HepG2 (cell line): ENCODE data around the gene AMZ1. TPM values are rescaled to one million over a fixed set of nuclear protein-coding genes. Genes with fewer than 3 reads are reported as not detected.
A peak's percentile ranks its signal among the peaks of the same experiment; 100 is the strongest.

Source experiments
- ATAC-seq: fragments of 200-7000 bp; cut with Tn5 transposase; 3 replicates; pipeline ENCODE4 v1.9.1; 2020; ENCODE audit warnings: mild to moderate bottlenecking, moderate library complexity
- BruUV-seq: library from RNA; stranded (reverse); fragments of 400-500 nt; replicated peaks from 2 replicates; lab custom pipeline; 2021; lab: Mats Ljungman, UMichigan
- CTCF ChIA-PET: fragments of 300-600 bp; formaldehyde crosslinking; extraction: SDS; loops from one replicate; lab custom pipeline; 2021; ENCODE audit warnings: low total read pairs, inconsistent platforms, low intra/inter-chr PET ratio; lab: Yijun Ruan, JAX
- POLR2A ChIA-PET: fragments of 350-600 bp; sonication (Branson Sonifier 250); formaldehyde crosslinking; loops from one replicate; lab custom pipeline; 2020; ENCODE audit warnings: antibody characterized with exemption, inconsistent platforms; lab: Yijun Ruan, JAX
- DNase-seq: peaks from one replicate; pipeline ENCODE4 v3.0.0-alpha.2; 2015; ENCODE audit warnings: low spot score
- FAIRE-seq: peaks from 3 replicates; lab custom pipeline; 2011; peaks lifted over from hg19 to GRCh38; lab: Jason Lieb, UNC
- H2AFZ ChIP-seq: one replicate; pipeline ENCODE4 v1.6.1; 2011; ENCODE audit warnings: low read length, inconsistent platforms
- H3K27ac ChIP-seq: fragments of 300-600 bp; 3 replicates; pipeline ENCODE4 v1.8.0; 2011; ENCODE audit warnings: mixed run types, mild to moderate bottlenecking, mixed read lengths, low read length, inconsistent platforms; ENCODE audit not compliant: insufficient read depth; ENCODE audit errors: extremely low read length
- H3K27me3 ChIP-seq, 2 experiments: fragments of 200-600 bp in 1 of 2; 2 replicates in 1 of 2; 3 replicates in 1 of 2; pipeline versions ENCODE4 v1.6.0 to v1.8.0; 2011; ENCODE audit warnings: low read length in 2 of 2, mild to moderate bottlenecking in 2 of 2, moderate library complexity in 2 of 2, inconsistent platforms in 1 of 2; ENCODE audit not compliant: insufficient read depth in 2 of 2, control insufficient read depth in 1 of 2
- H3K36me3 ChIP-seq, 2 experiments: fragments of 200-600 bp in 1 of 2; replicated peaks in 1 of 2; 2 replicates in 1 of 2; 3 replicates in 1 of 2; pipeline versions ENCODE4 v1.5.1 to v1.8.0; 2011; ENCODE audit warnings: low read length in 2 of 2, inconsistent platforms in 1 of 2; ENCODE audit not compliant: insufficient read depth in 2 of 2, control insufficient read depth in 1 of 2
- H3K4me1 ChIP-seq: 2 replicates; pipeline ENCODE4 v1.5.1; 2012; ENCODE audit warnings: low read length, inconsistent platforms; ENCODE audit not compliant: insufficient read depth
- H3K4me2 ChIP-seq: 2 replicates; pipeline ENCODE4 v1.6.0; 2011; ENCODE audit warnings: low read depth, low read length, inconsistent platforms
- H3K4me3 ChIP-seq, 3 experiments: fragments of 200-600 bp in 1 of 3; sonication (generic), shearing (Covaris generic) in 1 of 3; replicated peaks in 1 of 3; 2 replicates each; pipeline ENCODE4 v1.5.1; 2011 to 2016; ENCODE audit warnings: low read length in 3 of 3, inconsistent platforms in 2 of 3, low read depth in 2 of 3, mild to moderate bottlenecking in 2 of 3, control low read depth in 1 of 3, mixed read lengths in 1 of 3; ENCODE audit not compliant: insufficient read depth in 1 of 3
- H3K79me2 ChIP-seq: one replicate; pipeline ENCODE4 v1.6.1; 2011; ENCODE audit warnings: low read length, inconsistent platforms; ENCODE audit not compliant: insufficient read depth
- H3K9ac ChIP-seq: 2 replicates; pipeline ENCODE4 v1.6.0; 2011; ENCODE audit warnings: mild to moderate bottlenecking, low read depth, low read length, inconsistent platforms; ENCODE audit not compliant: insufficient read depth
- H3K9me3 ChIP-seq: 2 replicates; pipeline ENCODE4 v1.5.1; 2012; ENCODE audit warnings: mild to moderate bottlenecking, low read length
- H4K20me1 ChIP-seq: 2 replicates; pipeline ENCODE4 v1.6.0; 2011; ENCODE audit warnings: inconsistent platforms, mild to moderate bottlenecking, low read length, moderate library complexity; ENCODE audit not compliant: insufficient read depth
- AGO2 ChIP-seq: fragments of 200-400 bp; formaldehyde crosslinking; optimal IDR thresholded peaks from 2 replicates; pipeline ENCODE3; 2017; ENCODE audit warnings: mild to moderate bottlenecking, low read depth, low read length, moderate library complexity
- HNRNPL ChIP-seq: fragments of 200-400 bp; formaldehyde crosslinking; IDR thresholded peaks from 2 replicates; pipeline ENCODE4 v1.6.1; 2017; ENCODE audit warnings: mild to moderate bottlenecking, low read depth, low read length
- RAD21 ChIP-seq: fragments of 450-650 bp; formaldehyde crosslinking; IDR thresholded peaks from 2 replicates; pipeline ENCODE4 v1.5.0; 2020; ENCODE audit warnings: mild to moderate bottlenecking
- ZNF282 ChIP-seq: fragments of 450-650 bp; IDR thresholded peaks from 2 replicates; pipeline ENCODE4 v1.6.1; 2018; ENCODE audit not compliant: partially characterized antibody
- ZNF598 ChIP-seq: sonication (generic); formaldehyde crosslinking; IDR thresholded peaks from 2 replicates; pipeline ENCODE4 v1.5.1; 2020; ENCODE audit warnings: mild to moderate bottlenecking, missing genetic modification reagents, borderline replicate concordance
- WGBS: methylation state at CpG from one replicate; pipeline ENCODE4 v1.1.6; 2017; ENCODE audit warnings: low lambda C conversion rate; 5-methylcytosine and 5-hydroxymethylcytosine counted together
- in situ Hi-C: cut with HindIII; loops from 2 replicates; pipeline ENCODE4 v1.10.0; 2017; ENCODE audit warnings: low pct_unique_long_range_greater_than_20kb; ENCODE audit not compliant: extremely low pct_ligation_motif_present
- intact Hi-C: fragments of 100-400 bp; cut with micrococcal nuclease; formaldehyde crosslinking; loops from one replicate; pipeline ENCODE4 v1.10.0; 2022; ENCODE audit not compliant: unreplicated experiment
- polyA plus RNA-seq, 8 experiments: library from polyadenylated mRNA; depleted of rRNA in 3 of 8; stranded (reverse) in 7 of 8; unstranded in 1 of 8; fragments of >200 nt; fragmentation: Illumina TruSeq in 4 of 8; extraction: Trizol in 4 of 8; gene quantifications; 2 replicates each; pipeline versions ENCODE4 v1.2.1 to v1.2.3, GENCODE V29; 2011 to 2016; ENCODE audit warnings: low read depth in 4 of 8, missing spikeins in 1 of 8, mixed read lengths in 1 of 8; ENCODE audit not compliant: insufficient read depth in 1 of 8
- total RNA-seq, 5 experiments: library from RNA; depleted of rRNA; stranded (reverse); fragments of >200 nt; fragmentation: Illumina TruSeq; extraction: Trizol; gene quantifications; 2 replicates each; pipeline ENCODE4 v1.2.3, GENCODE V29; 2016; ENCODE audit warnings: low read depth in 1 of 5
- TF ChIP-seq, protein P1 (sequence below): sonication (generic); formaldehyde crosslinking; IDR thresholded peaks from 2 replicates; pipeline ENCODE4 v1.5.1; 2020; ENCODE audit warnings: mild to moderate bottlenecking, moderate library complexity, missing genetic modification reagents
- TF ChIP-seq, protein P2 (sequence below): sonication (generic); formaldehyde crosslinking; IDR thresholded peaks from 2 replicates; pipeline ENCODE4 v1.4.0; 2020; ENCODE audit warnings: missing genetic modification reagents

Gene AMZ1
- total and polyA plus RNA-seq, 2 of the 13 experiments (the other 11 are each of a cell fraction or from before 2014, with no cell fraction given) = 0.03 TPM; not detected in 1

DNA sequence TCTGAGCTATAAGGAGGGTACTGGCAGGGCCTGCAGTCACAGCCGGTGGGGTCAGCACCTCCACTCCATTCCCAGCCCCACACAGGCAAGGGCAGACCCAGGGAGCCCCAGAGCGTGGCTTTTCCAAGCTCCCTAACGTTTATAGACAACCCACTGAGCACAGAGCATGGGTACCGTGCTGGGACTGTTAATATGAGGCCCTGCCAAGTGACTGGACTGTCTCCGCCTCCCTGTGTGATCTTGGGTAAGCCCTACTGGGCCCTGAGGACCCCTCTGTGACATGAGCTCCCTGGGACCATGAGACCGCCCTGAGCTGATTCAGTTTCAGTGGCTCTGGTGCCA, 43.8 kb upstream of the AMZ1 start:
- ChIA-PET POLR2A (interaction anchor here (1.5 kb wide), 1 partner anchor 14 kb away, joined by 3 read pairs; no protein-coding TSS in a partner anchor), CTCF (interaction anchor here (0.6 kb wide), 1 partner anchor 37 kb away, joined by 3 read pairs; no protein-coding TSS in a partner anchor)
- no TSS peak for BruUV-seq
- no peak overlapping the region for H3K4me3 ChIP-seq
- H3K9ac ChIP-seq = no peak overlapping the region
- peaks cover 42% of the 10 kb centered on the region for H3K4me1 ChIP-seq
- DNase-seq (no peak), ATAC-seq (no peak), FAIRE-seq (no peak)
- H4K20me1 ChIP-seq = peaks cover 34% of the 10 kb centered on the region; the same call in 1 of the 2 replicates
- H3K27me3 ChIP-seq = no peaks in the 10 kb centered on the region
- no peaks in the 10 kb centered on the region for H3K9me3 ChIP-seq
- H3K36me3 ChIP-seq = peaks cover 14 to 29% of the 10 kb centered on the region in 2 experiments; a peak in 4 of 5 replicates
- peaks cover 33% of the 10 kb centered on the region for H3K79me2 ChIP-seq
- H3K27ac ChIP-seq = no peak overlapping the region
- intact Hi-C loops = no loop called here
- TF ChIP-seq RAD21 (CRISPR knock-in tag) = no peak
- TF ChIP-seq, protein P1, sequence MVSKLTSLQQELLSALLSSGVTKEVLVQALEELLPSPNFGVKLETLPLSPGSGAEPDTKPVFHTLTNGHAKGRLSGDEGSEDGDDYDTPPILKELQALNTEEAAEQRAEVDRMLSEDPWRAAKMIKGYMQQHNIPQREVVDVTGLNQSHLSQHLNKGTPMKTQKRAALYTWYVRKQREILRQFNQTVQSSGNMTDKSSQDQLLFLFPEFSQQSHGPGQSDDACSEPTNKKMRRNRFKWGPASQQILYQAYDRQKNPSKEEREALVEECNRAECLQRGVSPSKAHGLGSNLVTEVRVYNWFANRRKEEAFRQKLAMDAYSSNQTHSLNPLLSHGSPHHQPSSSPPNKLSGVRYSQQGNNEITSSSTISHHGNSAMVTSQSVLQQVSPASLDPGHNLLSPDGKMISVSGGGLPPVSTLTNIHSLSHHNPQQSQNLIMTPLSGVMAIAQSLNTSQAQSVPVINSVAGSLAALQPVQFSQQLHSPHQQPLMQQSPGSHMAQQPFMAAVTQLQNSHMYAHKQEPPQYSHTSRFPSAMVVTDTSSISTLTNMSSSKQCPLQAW (CRISPR knock-in tag) = peak; percentile 48; the same call in 1 of the 2 replicates
- no peak for TF ChIP-seq ZNF282
- H3K4me2 ChIP-seq = no peak overlapping the region
- no peak overlapping the region for H2AFZ ChIP-seq
- in situ Hi-C loops = loop anchor here (10.0 kb wide), 1 partner anchor 79 kb away; no protein-coding TSS in a partner anchor
- 92% methylated on average over 2 of the region's 6 CpGs for WGBS

DNA sequence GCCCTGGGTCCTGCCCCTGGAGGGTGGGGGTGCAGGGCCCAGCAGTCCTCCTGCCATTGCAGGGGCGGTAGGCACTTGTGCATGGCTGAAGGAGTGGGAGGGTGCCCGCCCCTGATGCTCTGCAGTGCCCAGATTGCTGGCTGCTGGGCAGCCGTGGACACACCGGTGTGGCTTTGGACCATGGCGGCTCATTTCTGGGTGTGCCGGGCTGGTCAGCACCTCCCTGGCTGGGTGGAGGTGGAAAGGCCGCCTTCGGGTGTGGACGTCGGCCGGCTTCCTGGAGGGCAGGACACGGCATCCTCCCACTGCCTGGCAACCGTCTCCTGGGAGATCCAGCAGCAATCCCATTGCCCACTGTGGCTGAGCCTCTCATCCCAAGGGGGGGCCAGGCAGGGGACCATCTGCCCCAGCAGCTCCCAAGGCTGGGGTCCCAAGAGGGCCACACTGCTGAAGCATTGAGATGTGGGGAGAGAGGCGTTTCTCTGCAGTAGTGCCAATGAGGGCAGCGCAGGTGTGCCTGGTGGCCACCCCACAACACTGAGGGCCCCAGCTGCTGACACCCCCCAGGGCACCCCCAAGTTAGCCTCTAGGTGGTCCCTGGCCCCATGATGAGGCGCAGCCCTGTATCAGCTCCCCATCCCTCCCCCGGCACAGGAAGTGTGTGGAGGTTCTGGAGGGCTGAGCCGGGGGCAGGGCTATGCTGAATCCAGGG, 43.3 kb upstream of the AMZ1 start:
- Histone ChIP-seq H3K9ac (no peak overlapping the region), H3K27ac (no peak overlapping the region)
- TF ChIP-seq AGO2 (peak; percentile 56), ZNF598 (no peak), HNRNPL (0 out of 2 replicates have a peak, but pooled peaks have one; percentile 13)
- TF ChIP-seq, protein P2, sequence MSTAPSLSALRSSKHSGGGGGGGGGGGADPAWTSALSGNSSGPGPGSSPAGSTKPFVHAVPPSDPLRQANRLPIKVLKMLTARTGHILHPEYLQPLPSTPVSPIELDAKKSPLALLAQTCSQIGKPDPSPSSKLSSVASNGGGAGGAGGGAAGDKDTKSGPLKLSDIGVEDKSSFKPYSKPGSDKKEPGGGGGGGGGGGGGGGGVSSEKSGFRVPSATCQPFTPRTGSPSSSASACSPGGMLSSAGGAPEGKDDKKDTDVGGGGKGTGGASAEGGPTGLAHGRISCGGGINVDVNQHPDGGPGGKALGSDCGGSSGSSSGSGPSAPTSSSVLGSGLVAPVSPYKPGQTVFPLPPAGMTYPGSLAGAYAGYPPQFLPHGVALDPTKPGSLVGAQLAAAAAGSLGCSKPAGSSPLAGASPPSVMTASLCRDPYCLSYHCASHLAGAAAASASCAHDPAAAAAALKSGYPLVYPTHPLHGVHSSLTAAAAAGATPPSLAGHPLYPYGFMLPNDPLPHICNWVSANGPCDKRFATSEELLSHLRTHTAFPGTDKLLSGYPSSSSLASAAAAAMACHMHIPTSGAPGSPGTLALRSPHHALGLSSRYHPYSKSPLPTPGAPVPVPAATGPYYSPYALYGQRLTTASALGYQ = no peak

More for the DNA sequence above, 43.3 kb upstream of the AMZ1 start:
- 88% methylated on average over 13 of the region's 18 CpGs for WGBS
- Histone ChIP-seq H4K20me1 (peaks cover 34% of the 10 kb centered on the region; the same call in 1 of the 2 replicates), H3K79me2 (peaks cover 28% of the 10 kb centered on the region), H3K9me3 (no peaks in the 10 kb centered on the region), H3K4me2 (no peak overlapping the region), H3K4me1 (peaks cover 36% of the 10 kb centered on the region), H3K36me3 (peaks cover 14 to 29% of the 10 kb centered on the region in 2 experiments; a peak in 4 of 5 replicates), H2AFZ (no peak overlapping the region), H3K27me3 (no peaks in the 10 kb centered on the region), H3K4me3 (no peak overlapping the region)
- POLR2A ChIA-PET = interaction anchor here (1.5 kb wide), 1 partner anchor 15 kb away, joined by 3 read pairs; no protein-coding TSS in a partner anchor
- CTCF ChIA-PET = interaction anchor here (0.6 kb wide), 1 partner anchor 36 kb away, joined by 3 read pairs; no protein-coding TSS in a partner anchor
- in situ Hi-C loops = loop anchor here (10.0 kb wide), 1 partner anchor 80 kb away; no protein-coding TSS in a partner anchor
- no peak for ATAC-seq
- no peak for FAIRE-seq
- no peak for DNase-seq
- intact Hi-C loops = no loop called here
- no TSS peak for BruUV-seq
